Measurements from ENCODE around the gene SMARCC1. TPM values are rescaled to one million over a fixed set of nuclear protein-coding genes. Genes with fewer than 3 reads are reported as not detected.
"Not testable (repeated sequence)": the region's sequence is repeated elsewhere in the genome, so short reads cannot be mapped to it uniquely, and the experiment has no call there.

The SMARCC1 gene
- total RNA-seq, 2 donors from 2014 or later: 37.2 to 38.7 TPM

DNA sequence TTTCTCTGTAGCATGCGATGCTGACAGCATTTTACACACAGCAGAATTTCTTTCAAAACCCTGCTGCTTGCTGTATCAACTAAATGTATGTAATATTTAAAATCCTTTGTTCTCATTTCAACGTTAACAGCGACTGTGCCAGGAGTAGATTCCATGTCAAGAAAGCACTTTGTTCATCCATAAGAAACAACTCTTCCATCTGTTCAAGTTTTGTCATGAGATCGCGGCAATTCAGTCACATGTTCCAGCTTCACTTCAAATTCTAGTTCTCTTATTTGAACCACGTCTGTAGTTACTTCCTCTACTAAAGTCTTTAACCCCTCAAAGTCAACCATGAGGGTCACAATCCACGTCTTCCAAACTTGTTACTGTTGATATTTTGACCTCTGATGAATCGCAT is 50.6 kb downstream of the SMARCC1 start:
- no peak for ATAC-seq (ENCODE audit: insufficient number of reproducible peaks, low FRiP score, low read depth)
- Histone ChIP-seq H3K36me3 (peaks cover 15% of the 10 kb centered on the region), H3K27ac (no peak overlapping the region), H3K4me1 (ENCODE audit: control insufficient read depth in 1 of 2, low read depth in 2 of 2) (no peaks in the 10 kb centered on the region), H3K27me3 (replicated peaks; ENCODE audit: insufficient read depth) (no peaks in the 10 kb centered on the region), H3K9me3 (no peaks in the 10 kb centered on the region), H3K4me3 (no peak overlapping the region)
- TF ChIP-seq CTCF (IDR thresholded peaks at IDR 0.05): no peak
- DNase-seq (ENCODE audit: low spot score): no peak

GRCh38 chr3:47722859-47723258 is 58.8 kb downstream of the SMARCC1 start:
- H3K27me3 ChIP-seq (replicated peaks; ENCODE audit: insufficient read depth): no peaks in the 10 kb centered on the region
- H3K36me3 ChIP-seq: peaks cover 10% of the 10 kb centered on the region
- DNase-seq (ENCODE audit: low spot score) (no peak), ATAC-seq (ENCODE audit: insufficient number of reproducible peaks, low FRiP score, low read depth) (no peak)
- H3K4me3 ChIP-seq: no peak overlapping the region
- TF ChIP-seq CTCF (IDR thresholded peaks at IDR 0.05): no peak
- H3K27ac ChIP-seq: no peak overlapping the region
- H3K4me1 ChIP-seq (ENCODE audit: control insufficient read depth in 1 of 2, low read depth in 2 of 2): no peaks in the 10 kb centered on the region
- no peaks in the 10 kb centered on the region for H3K9me3 ChIP-seq

GRCh38 chr3:47717448-47717847 is 64.2 kb downstream of the SMARCC1 start:
- not testable (repeated sequence) for H3K4me1 ChIP-seq (ENCODE audit: control insufficient read depth in 1 of 2, low read depth in 2 of 2); H3K4me3 ChIP-seq; H3K27ac ChIP-seq; DNase-seq (ENCODE audit: low spot score); ATAC-seq (ENCODE audit: insufficient number of reproducible peaks, low FRiP score, low read depth); H3K27me3 ChIP-seq (replicated peaks; ENCODE audit: insufficient read depth); H3K9me3 ChIP-seq
- H3K36me3 ChIP-seq: peaks cover 21% of the 10 kb centered on the region

GRCh38 chr3:47716656-47717055 is 65.0 kb downstream of the SMARCC1 start:
- Histone ChIP-seq H3K9me3 (no peaks in the 10 kb centered on the region), H3K27me3 (replicated peaks; ENCODE audit: insufficient read depth) (no peaks in the 10 kb centered on the region), H3K4me3 (no peak overlapping the region), H3K27ac (no peak overlapping the region), H3K4me1 (ENCODE audit: control insufficient read depth in 1 of 2, low read depth in 2 of 2) (peaks cover 0 to 6% of the 10 kb centered on the region in 2 donors), H3K36me3 (peaks cover 23% of the 10 kb centered on the region)
- no peak for TF ChIP-seq CTCF (IDR thresholded peaks at IDR 0.05)
- ATAC-seq (ENCODE audit: insufficient number of reproducible peaks, low FRiP score, low read depth): no peak
- DNase-seq (ENCODE audit: low spot score): no peak

DNA sequence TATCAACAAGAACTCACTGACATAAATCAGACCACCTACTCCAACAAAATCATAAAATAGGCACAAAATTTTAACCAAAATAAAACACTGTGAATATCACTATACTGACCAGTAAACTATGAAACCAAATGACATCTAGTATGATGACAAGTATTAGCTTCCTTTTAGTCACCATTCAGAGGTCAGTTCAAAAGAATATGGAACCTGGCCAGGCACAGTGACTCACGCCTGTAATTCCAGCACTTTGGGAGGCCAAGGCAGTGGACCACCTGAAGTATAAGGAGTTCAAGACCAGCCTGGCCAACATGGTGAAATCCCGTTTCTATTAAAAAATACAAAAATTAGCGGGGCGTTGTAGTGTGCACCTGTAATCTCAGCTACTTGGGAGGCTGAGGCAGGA is 65.8 kb downstream of the SMARCC1 start:
- Histone ChIP-seq H3K27ac (no peak overlapping the region), H3K4me3 (no peak overlapping the region), H3K4me1 (ENCODE audit: control insufficient read depth in 1 of 2, low read depth in 2 of 2) (peaks cover 0 to 6% of the 10 kb centered on the region in 2 donors), H3K27me3 (replicated peaks; ENCODE audit: insufficient read depth) (no peaks in the 10 kb centered on the region), H3K9me3 (no peaks in the 10 kb centered on the region), H3K36me3 (peaks cover 28% of the 10 kb centered on the region)
- peak; percentile 20 for DNase-seq (ENCODE audit: low spot score)
- ATAC-seq (ENCODE audit: insufficient number of reproducible peaks, low FRiP score, low read depth): no peak
- no peak for TF ChIP-seq CTCF (IDR thresholded peaks at IDR 0.05)

DNA sequence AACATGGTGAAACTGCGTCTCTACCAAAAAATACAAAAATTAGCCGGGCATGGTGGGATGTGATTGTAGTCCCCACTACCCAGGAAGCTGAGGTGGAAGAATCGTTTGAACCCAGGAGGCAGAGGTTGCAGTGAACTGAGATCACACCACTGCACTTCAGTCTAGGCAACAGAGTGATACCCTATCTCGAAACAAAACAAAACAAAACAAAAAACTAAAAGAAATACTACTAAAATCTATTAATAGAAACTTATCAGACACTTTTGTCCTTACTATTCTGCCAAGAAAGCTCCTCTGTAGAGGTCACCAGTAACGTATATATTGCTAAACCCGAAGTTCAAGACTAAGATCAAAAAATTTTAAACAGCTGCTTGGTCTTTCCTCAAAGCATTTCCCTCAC is 67.1 kb downstream of the SMARCC1 start:
- DNase-seq (ENCODE audit: low spot score) (no peak), ATAC-seq (ENCODE audit: insufficient number of reproducible peaks, low FRiP score, low read depth) (no peak)
- H3K27me3 ChIP-seq (replicated peaks; ENCODE audit: insufficient read depth): no peaks in the 10 kb centered on the region
- TF ChIP-seq CTCF (IDR thresholded peaks at IDR 0.05): no peak
- H3K4me1 ChIP-seq (ENCODE audit: control insufficient read depth in 1 of 2, low read depth in 2 of 2): peaks cover 0 to 6% of the 10 kb centered on the region in 2 donors
- peaks cover 29% of the 10 kb centered on the region for H3K36me3 ChIP-seq
- no peak overlapping the region for H3K4me3 ChIP-seq
- no peak overlapping the region for H3K27ac ChIP-seq
- no peaks in the 10 kb centered on the region for H3K9me3 ChIP-seq

Measured in thoracic aorta (tissue), 2 donors.